DMS 273 (cell line): Measurements from ENCODE around the gene FOXI1.
"Not testable (repeated sequence)": the region's sequence is repeated elsewhere in the genome, so short reads cannot be mapped to it uniquely, and the experiment has no call there.

Source experiments
- DNase-seq: peaks from one replicate; lab custom pipeline; 2025; ENCODE audit not compliant: unreplicated experiment; lab: John Stamatoyannopoulos, UW

The FOXI1 gene

GRCh38 chr5:170126061-170126460 is 20.4 kb downstream of the FOXI1 start:
- DNase-seq = no peak

GRCh38 chr5:170126626-170127025 is 20.9 kb downstream of the FOXI1 start:
- no peak for DNase-seq

- DNase-seq = no peak
Measured at GRCh38 chr5:170131235-170131634, 25.5 kb downstream of the FOXI1 start.

GRCh38 chr5:170132269-170132975 is 26.7 kb downstream of the FOXI1 start:
- peak; percentile 90 for DNase-seq

GRCh38 chr5:170132976-170133448 is 27.3 kb downstream of the FOXI1 start:
- no peak for DNase-seq

- DNase-seq = no peak
Measured at GRCh38 chr5:170135796-170136490, 30.2 kb downstream of the FOXI1 start.

- DNase-seq = no peak
Measured at GRCh38 chr5:170136506-170136905, 30.8 kb downstream of the FOXI1 start.

GRCh38 chr5:170137694-170138214 is 32.1 kb downstream of the FOXI1 start:
- no peak for DNase-seq

- DNase-seq = no peak
Measured at GRCh38 chr5:170138273-170138672, 32.6 kb downstream of the FOXI1 start.

GRCh38 chr5:170139786-170140335 is 34.2 kb downstream of the FOXI1 start:
- DNase-seq = no peak

- not testable (repeated sequence) for DNase-seq
Measured at GRCh38 chr5:170141196-170141595, 35.5 kb downstream of the FOXI1 start.

GRCh38 chr5:170141636-170142035 is 35.9 kb downstream of the FOXI1 start:
- no peak for DNase-seq

- DNase-seq = no peak
Measured at GRCh38 chr5:170142196-170142595, 36.5 kb downstream of the FOXI1 start.

GRCh38 chr5:170143091-170143490 is 37.4 kb downstream of the FOXI1 start:
- no peak for DNase-seq

- DNase-seq = no peak
Measured at GRCh38 chr5:170143710-170144109, 38.0 kb downstream of the FOXI1 start.

GRCh38 chr5:170144286-170145023 is 38.8 kb downstream of the FOXI1 start:
- DNase-seq = no peak

- DNase-seq = peak; percentile 26
Measured at GRCh38 chr5:170145462-170145861, 39.8 kb downstream of the FOXI1 start.

- no peak for DNase-seq
Measured at GRCh38 chr5:170147051-170147752, 41.5 kb downstream of the FOXI1 start.

GRCh38 chr5:170147753-170148264 is 42.1 kb downstream of the FOXI1 start:
- no peak for DNase-seq

- no peak for DNase-seq
Measured at GRCh38 chr5:170148430-170149205, 42.9 kb downstream of the FOXI1 start.
